Measurements from ENCODE around the gene CCT5.
"Not testable (repeated sequence)": the region's sequence is repeated elsewhere in the genome, so short reads cannot be mapped to it uniquely, and the experiment has no call there.

The CCT5 gene

DNA sequence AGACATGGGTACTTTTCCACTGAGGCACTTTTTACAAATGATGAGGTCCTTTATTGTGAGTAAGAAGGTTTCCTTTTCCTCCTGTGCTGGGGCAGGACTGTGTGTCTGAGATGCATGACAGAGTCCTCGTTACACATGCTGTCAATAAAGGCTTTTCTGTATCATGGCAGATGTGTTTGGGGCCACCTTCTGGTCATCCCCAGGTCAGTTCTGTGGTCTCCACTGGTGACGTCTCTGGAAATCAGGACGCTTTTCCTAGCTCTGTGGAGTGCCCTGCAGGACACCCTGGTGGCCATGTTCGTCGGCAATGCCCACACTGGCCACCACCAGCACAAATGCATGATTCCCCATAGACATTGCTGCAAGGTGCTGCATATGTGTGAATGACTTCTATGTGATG lies 54.9 kb downstream of the CCT5 start:
- no peak for DNase-seq

DNA sequence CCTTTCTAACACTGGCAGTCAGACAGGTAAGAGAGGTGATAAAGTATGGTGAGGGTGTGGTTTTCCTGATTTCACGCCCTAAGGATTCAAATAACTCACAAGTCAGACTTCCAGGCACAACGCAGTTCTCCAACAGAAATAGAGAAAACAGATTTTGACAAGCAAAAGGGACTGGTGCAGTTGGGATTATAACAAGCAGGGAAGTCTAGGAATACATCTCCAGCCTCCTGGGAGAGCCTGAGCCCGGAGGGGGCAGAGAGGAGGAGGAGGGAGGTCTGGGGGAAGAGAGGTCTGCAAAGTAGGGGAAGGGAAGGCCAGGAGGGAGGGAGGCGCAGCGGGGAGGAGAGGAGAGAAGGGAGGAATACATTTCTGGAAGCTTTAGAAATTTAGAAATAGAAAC lies 56.0 kb downstream of the CCT5 start:
- DNase-seq, result no peak

DNA sequence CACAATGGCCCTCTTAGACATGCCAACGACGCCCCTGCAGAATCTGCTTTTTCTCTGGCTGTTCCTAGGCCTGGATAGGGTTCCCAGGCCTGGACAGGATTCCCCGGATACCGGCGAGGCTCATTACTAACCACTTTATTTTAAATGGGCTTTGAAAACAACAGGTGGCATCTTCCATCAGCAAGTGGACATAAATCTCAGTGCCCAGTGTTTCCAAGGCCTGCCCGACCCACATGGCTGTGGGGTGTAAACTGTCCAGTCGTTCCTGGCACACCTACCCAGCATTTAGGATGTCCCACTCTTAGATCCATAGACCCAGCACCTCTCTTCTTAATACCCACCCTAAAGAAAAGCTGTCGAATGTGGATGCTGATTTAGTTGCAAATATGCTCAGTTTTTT lies 56.7 kb downstream of the CCT5 start:
- DNase-seq, result no peak

DNA sequence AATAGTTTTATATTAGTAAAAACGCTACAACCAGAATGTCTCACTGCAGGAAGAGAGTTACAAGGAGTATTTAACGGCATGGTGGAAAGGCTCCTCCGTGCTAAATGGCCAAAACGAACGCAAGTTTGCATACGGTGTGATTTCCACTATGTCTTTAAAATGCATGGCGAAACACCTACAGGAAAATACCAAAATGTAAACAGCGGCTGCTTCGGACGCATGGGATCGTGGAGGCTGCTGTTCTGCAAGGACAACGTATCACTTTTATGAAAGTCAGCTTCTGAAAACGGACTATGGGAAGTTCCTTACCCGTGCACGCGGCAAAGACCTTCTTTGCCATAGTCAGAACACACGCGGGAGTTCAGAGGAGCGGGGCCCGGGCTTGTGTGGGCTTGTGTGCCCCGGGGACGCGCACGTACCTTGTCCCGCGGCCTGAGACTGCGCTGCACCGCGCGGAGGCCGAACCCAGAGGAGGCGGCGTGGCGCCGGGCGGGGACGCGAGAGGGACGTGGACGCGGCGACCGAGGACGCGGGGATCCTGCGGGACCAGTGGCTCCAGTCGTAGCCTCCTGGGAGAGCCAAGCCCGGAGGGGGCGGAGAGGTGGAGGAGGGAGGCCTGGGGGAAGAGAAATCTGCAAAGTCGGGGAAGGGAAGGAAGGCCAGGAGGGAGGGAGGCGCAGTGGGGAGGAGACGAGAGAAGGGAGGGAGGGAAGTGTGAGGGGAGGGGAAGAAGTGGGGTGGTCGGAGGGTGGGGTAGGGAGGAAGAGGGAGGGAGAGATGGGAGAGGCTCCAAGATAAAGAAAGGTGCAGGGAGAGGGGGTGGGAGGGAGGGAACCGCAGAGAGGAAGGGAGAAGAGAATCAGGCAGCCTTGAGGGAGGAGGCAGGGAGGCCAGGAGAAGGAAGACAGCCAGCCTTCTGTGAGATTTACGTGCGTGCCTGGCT lies 57.4 kb downstream of the CCT5 start, which contains the start of gene CMBL:
CMBL (minus strand) TSS at position 697 of the 943 bp plus-strand sequence. CDS start 17,140 bp downstream, outside the sequence.
- peak; percentile 21 to 40 for DNase-seq

DNA sequence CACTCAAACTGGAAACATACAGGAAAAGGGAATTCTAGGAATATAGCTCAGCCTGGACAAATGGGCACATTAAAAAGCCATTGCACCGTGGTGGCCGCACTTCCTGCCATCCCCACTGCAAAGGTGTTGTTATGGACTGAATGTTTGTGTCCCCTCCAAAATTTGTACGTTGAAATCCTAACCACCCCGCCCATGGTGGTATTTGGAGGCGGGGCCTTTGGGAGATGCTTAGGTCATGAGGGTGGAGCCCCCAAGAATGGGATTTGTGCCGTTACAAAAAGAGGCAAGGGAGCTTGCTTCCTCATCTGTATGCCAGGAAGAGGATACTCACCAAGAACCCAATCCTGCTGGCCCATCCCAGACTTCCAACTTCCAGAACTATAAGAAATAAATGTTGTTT lies 58.8 kb downstream of the CCT5 start:
- no peak for DNase-seq

DNA sequence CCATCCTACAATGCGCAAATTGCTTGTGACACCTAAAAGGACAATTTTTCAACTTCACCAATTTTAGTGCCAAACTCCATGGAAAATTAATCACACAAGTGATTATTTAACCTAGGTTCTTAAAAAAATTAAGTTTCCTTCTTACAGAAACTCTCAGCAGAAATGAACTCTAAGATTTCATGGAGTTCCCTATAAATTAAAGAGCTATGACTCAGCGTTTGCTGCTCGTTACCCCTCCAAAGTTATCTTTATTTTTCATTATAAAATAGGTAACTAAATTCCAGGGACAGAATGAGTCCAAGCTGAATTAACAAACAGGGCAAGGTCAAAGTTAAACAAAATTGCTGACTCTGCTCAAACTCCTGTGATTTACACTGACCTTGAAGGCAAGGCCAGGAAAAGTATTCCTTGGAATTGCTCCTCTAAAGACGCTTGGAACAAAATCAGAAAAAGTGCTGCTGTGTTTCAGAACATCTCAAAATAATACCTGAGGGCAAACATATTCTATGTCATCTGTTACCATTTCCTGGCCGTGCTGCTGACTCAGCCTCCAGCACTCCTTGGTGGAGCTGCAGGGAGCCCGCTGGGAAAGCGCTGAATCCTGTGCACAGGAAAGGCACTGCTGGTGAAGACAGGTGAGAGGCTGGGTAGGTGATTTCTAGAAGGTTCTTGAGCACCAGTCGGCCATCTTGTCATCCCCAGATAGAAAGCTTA lies 60.1 kb downstream of the CCT5 start:
- no peak for DNase-seq

DNA sequence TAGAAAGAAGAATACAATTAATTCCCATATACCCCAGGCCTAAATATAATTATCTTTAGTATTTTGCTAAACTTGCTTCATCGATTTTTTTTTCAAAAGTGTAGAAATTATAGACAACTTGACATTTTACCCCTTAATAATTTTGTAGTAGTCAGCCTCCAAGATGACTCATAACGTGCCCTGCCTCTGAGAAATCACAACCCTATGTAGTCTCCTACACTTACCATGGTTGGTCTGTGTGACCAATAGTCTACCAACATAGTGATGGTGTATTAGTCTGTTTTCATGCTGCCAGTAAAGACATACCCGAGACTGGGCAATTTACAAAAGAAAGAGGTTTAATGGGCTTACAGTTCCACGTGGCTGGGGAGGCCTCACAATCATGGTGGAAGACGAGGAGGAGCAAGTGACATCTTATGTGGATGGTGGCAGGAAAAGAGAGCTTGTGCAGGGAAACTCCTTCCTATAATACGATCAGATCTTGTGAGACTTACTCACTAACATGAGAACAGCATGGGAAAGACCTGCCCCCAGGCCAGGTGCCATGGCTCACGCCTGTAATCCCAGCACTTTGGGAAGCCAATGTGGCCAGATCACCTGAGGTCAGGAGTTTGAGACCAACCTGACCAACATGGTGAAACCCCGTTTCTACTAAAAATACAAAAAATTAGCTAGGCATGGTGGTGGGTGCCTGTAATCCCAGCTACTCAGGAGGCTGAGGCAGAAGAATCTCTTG lies 60.9 kb downstream of the CCT5 start:
- not testable (repeated sequence) for DNase-seq

DNA sequence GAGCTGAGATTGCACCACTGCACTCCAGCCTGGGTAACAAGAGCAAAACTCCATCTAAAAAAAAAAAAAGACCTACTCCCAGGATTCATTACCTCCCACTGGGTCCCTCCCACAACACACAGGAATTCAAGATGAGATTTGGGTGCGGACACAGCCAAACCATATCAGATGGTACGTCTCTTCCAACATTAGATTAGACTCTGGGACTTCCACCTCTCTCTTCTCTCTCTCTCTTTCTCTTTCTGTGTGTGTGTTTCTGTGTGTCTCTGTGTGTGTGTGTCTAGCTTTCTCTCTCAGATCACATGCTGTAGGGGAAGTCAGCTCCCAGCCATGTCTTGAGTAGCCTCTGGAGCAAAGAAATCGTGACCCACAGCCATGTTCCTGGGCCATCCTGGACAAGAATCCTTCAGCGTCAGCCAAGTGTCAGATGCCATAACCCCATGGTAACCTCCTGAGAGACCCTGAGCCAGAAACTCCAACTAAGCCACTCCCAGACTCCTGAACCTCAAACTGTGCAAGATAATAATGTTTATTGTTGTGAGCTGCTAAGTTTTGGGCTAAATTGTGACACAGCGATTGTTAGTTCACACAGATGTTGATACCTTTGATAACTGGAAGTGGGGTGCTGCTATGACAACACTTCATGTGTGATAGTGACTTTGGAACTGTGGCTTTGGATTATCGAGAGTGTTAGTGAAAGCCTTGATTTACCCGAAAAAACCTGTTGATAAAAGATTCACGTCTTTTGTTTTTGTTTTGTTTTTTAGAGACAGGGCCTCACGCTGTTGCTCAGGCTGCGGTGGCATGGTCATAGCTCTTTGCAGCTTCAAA lies 61.7 kb downstream of the CCT5 start:
- DNase-seq, result peak in 1 of 2 donors; percentile 22

DNA sequence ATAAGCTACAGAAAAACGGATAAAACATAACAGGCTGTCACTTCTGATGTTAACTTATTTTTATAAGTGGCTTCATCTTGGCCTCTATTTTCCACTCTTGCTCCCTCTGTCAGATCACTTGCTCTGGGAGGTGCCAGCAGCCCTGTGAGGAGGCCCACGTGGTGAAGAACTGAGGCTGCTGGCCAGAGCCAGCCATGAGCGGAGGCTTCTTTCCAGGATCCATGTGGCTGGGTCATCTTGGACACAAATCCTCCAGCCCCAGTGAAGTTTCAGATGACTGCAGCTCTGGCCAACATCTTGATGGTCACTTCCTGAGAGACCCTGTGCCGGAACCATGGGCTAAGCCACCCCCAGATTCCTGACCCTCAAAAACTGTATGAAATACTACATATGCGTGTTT lies 65.1 kb downstream of the CCT5 start:
- no peak for DNase-seq
